GM12878 (cell line): ENCODE results near the gene ESR2. TPM values are rescaled to one million over a fixed set of nuclear protein-coding genes. Genes with fewer than 3 reads are reported as not detected.

Source experiments
- ATAC-seq: fragments of 200-7000 bp; cut with Tn5 transposase; 3 replicates; pipeline ENCODE4 v1.9.1; 2020; ENCODE audit warnings: mild to moderate bottlenecking, moderate library complexity
- BruUV-seq: library from RNA; stranded (reverse); fragments of 400-500 nt; replicated peaks from 2 replicates; lab custom pipeline; 2021; lab: Mats Ljungman, UMichigan
- CTCF ChIA-PET: fragments of 300-600 bp; sonication (Branson Sonifier 250); formaldehyde crosslinking; extraction: SDS; loops from one replicate; lab custom pipeline; 2021; ENCODE audit warnings: inconsistent platforms; lab: Yijun Ruan, JAX
- POLR2A ChIA-PET: fragments of 350-600 bp; formaldehyde crosslinking; extraction: SDS; loops from one replicate; lab custom pipeline; 2021; ENCODE audit warnings: inconsistent platforms; lab: Charles Lee
- RAD21 ChIA-PET: fragments of 300-600 bp; sonication (Branson Sonifier 250); formaldehyde crosslinking; loops from one replicate; lab custom pipeline; 2023; ENCODE audit warnings: antibody characterized with exemption; ENCODE audit not compliant: unreplicated experiment; lab: Charles Lee
- SMC1A ChIA-PET: fragments of 300-600 bp; sonication (Branson Sonifier 250); formaldehyde crosslinking; loops from one replicate; lab custom pipeline; 2023; ENCODE audit not compliant: unreplicated experiment, uncharacterized antibody; lab: Charles Lee
- DNase-seq: peaks from one replicate; pipeline ENCODE4 v3.0.0-alpha.2; 2011; ENCODE audit warnings: low read depth, low spot score
- FAIRE-seq: peaks from 3 replicates; lab custom pipeline; 2011; peaks lifted over from hg19 to GRCh38; lab: Jason Lieb, UNC
- H2AFZ ChIP-seq: 2 replicates; pipeline ENCODE4 v1.6.0; 2011; ENCODE audit warnings: low read depth, low read length, control low read depth; ENCODE audit not compliant: control insufficient read depth
- H3K27ac ChIP-seq: 2 replicates; pipeline ENCODE4 v1.5.1; 2011; ENCODE audit warnings: control low read depth; ENCODE audit not compliant: control insufficient read depth, insufficient read depth
- H3K27me3 ChIP-seq, 2 experiments: replicated peaks in 1 of 2; 2 replicates each; pipeline versions ENCODE4 v1.6.0 to v1.6.1; 2011; ENCODE audit warnings: low read length in 1 of 2; ENCODE audit not compliant: control insufficient read depth in 2 of 2, insufficient read depth in 2 of 2
- H3K36me3 ChIP-seq, 2 experiments: 2 replicates each; pipeline ENCODE4 v1.5.1; 2011; ENCODE audit warnings: low read length in 1 of 2; ENCODE audit not compliant: control insufficient read depth in 2 of 2, insufficient read depth in 2 of 2
- H3K4me1 ChIP-seq: 2 replicates; pipeline ENCODE4 v1.6.1; 2011; ENCODE audit warnings: mild to moderate bottlenecking, low read length, moderate library complexity, mixed read lengths; ENCODE audit not compliant: control insufficient read depth, insufficient read depth
- H3K4me2 ChIP-seq: 2 replicates; pipeline ENCODE4 v1.6.0; 2011; ENCODE audit warnings: control low read depth; ENCODE audit not compliant: control insufficient read depth, insufficient read depth
- H3K4me3 ChIP-seq: fragments of 200-600 bp; sonication (generic); 2 replicates; pipeline ENCODE4 v1.5.1; 2016
- H3K79me2 ChIP-seq: 2 replicates; pipeline ENCODE4 v1.6.0; 2011; ENCODE audit warnings: low read length; ENCODE audit not compliant: control insufficient read depth, insufficient read depth
- H3K9ac ChIP-seq: 2 replicates; pipeline ENCODE4 v1.8.0; 2011; ENCODE audit warnings: low read length, control low read depth, mixed read lengths; ENCODE audit not compliant: control insufficient read depth, insufficient read depth
- H3K9me3 ChIP-seq: replicated peaks from 3 replicates; pipeline ENCODE4 v1.5.1; 2011; ENCODE audit warnings: mild to moderate bottlenecking, low read length; ENCODE audit not compliant: control insufficient read depth, insufficient read depth
- H4K20me1 ChIP-seq: 2 replicates; pipeline ENCODE4 v1.6.0; 2011; ENCODE audit not compliant: control insufficient read depth, insufficient read depth
- ATF7 ChIP-seq: fragments of 450-650 bp; IDR thresholded peaks from 2 replicates; pipeline ENCODE4 v1.6.1; 2016; ENCODE audit warnings: low read depth, mild to moderate bottlenecking
- BACH1 ChIP-seq: fragments of 450-650 bp; IDR thresholded peaks from 2 replicates; pipeline ENCODE4 v1.6.1; 2017; ENCODE audit warnings: mild to moderate bottlenecking, borderline replicate concordance
- NFYA ChIP-seq: IDR thresholded peaks from 2 replicates; pipeline ENCODE4 v1.6.1; 2011; ENCODE audit warnings: low read depth, mild to moderate bottlenecking, low read length, improper control_type of control experiment, borderline replicate concordance
- PAX5 ChIP-seq: IDR thresholded peaks from 2 replicates; pipeline ENCODE4 v1.6.1; 2011; ENCODE audit warnings: low read depth, low read length, borderline replicate concordance
- POLR2A ChIP-seq: IDR thresholded peaks from 2 replicates; pipeline ENCODE4 v1.6.1; 2011; ENCODE audit warnings: low read depth, mild to moderate bottlenecking, low read length
- SRF ChIP-seq, 2 experiments: IDR thresholded peaks; 2 replicates each; pipeline ENCODE4 v1.6.1; 2011; ENCODE audit warnings: low read depth in 2 of 2, low read length in 2 of 2, mild to moderate bottlenecking in 1 of 2, moderate library complexity in 1 of 2
- SUZ12 ChIP-seq: fragments of 200-600 bp; sonication (generic); IDR thresholded peaks from one replicate; pipeline ENCODE4 v1.6.1; 2018; ENCODE audit warnings: antibody characterized with exemption, mild to moderate bottlenecking; ENCODE audit not compliant: unreplicated experiment
- WGBS: methylation state at CpG from one replicate; pipeline ENCODE4 v1.1.6; 2016; ENCODE audit warnings: low lambda C conversion rate; ENCODE audit not compliant: insufficient replicate concordance, insufficient coverage; ENCODE audit errors: missing lambda C conversion rate; 5-methylcytosine and 5-hydroxymethylcytosine counted together
- in situ Hi-C: fragments of 300-500 bp; cut with MboI; formaldehyde crosslinking; loops from 9 replicates; pipeline ENCODE4 v1.14.3; 2018; ENCODE audit warnings: mixed read lengths
- intact Hi-C: fragments of 100-400 bp; cut with micrococcal nuclease; formaldehyde crosslinking; loops from one replicate; pipeline ENCODE4 v1.14.2; 2022; ENCODE audit not compliant: unreplicated experiment
- polyA plus RNA-seq, 11 experiments: library from polyadenylated mRNA; depleted of rRNA in 4 of 11; unstranded in 6 of 11; stranded (reverse) in 5 of 11; fragments of >200 nt; fragmentation: Nextera tagmentation in 4 of 11; fragmentation: Illumina TruSeq in 1 of 11; extraction: Ambion mirVana in 4 of 11; extraction: Trizol in 1 of 11; gene quantifications; 1 replicate in 1 of 11; 2 replicates in 10 of 11; pipeline versions ENCODE4 v1.2.1 to v1.2.3, GENCODE V29; 2011 to 2016; ENCODE audit warnings: inconsistent platforms in 2 of 11, missing spikeins in 2 of 11, low read depth in 1 of 11
- total RNA-seq, 4 experiments: library from RNA; depleted of rRNA in 3 of 4; stranded (reverse); fragments of >200 nt in 3 of 4; fragmentation: Illumina TruSeq in 1 of 4; extraction: Trizol in 1 of 4; gene quantifications; 2 replicates each; pipeline versions ENCODE4 v1.2.1 to v1.2.3, GENCODE V29; 2013 to 2021
- TF ChIP-seq, protein P1 (sequence below): fragments of 450-650 bp; IDR thresholded peaks from 2 replicates; pipeline ENCODE4 v1.6.1; 2017; ENCODE audit warnings: antibody characterized with exemption, mild to moderate bottlenecking, moderate library complexity
- TF ChIP-seq, protein P2 (sequence below): fragments of 450-650 bp; IDR thresholded peaks from 2 replicates; pipeline ENCODE4 v1.6.1; 2016; ENCODE audit warnings: mild to moderate bottlenecking
- TF ChIP-seq, protein P3 (sequence below): IDR thresholded peaks from 2 replicates; pipeline ENCODE4 v1.6.1; 2012; ENCODE audit warnings: low read length, inconsistent platforms
- TF ChIP-seq, protein P4 (sequence below): fragments of 450-650 bp; formaldehyde crosslinking; IDR thresholded peaks from 2 replicates; pipeline ENCODE4 v1.5.0; 2022; ENCODE audit warnings: mild to moderate bottlenecking, missing genetic modification characterization

Gene ESR2
- total and polyA plus RNA-seq, 10 of the 15 experiments (the other 5 are each of a cell fraction or from before 2014, with no cell fraction given), result 0.29 to 2.6 (median 0.81) TPM

DNA sequence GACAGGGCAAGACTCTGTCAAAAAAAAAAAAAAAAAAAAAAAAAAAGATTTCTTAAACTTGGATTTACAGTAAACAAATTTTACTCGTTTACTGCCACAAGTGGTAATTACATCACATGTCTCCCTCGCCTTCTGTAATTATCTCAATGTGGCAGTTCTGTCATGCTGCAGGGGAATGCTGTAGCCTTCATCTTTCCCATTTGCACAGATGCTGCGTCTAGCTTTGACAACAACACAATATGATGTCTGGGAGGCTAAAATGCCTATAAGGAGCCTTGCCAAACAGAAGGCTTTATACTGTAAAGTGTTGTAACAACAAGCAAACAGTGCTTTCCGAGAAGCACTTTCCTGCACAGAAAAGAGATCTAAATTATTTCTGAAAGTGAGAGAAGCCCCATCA is 48.7 kb downstream of the ESR2 start:
- H3K4me2 ChIP-seq, result no peak overlapping the region
- in situ Hi-C loops (no loop called here), intact Hi-C loops (no loop called here)
- ChIA-PET SMC1A (no interaction called here), CTCF (no interaction called here), RAD21 (no interaction called here), POLR2A (no interaction called here)
- 81% methylated on average over 4 of the region's 4 CpGs for WGBS
- H3K4me1 ChIP-seq, result no peaks in the 10 kb centered on the region
- H4K20me1 ChIP-seq, result no peaks in the 10 kb centered on the region
- DNase-seq (no peak), FAIRE-seq (no peak), ATAC-seq (no peak)
- H3K36me3 ChIP-seq, result no peaks in the 10 kb centered on the region
- no peaks in the 10 kb centered on the region; the same call in 2 of the 3 replicates for H3K9me3 ChIP-seq
- no peak overlapping the region for H3K27ac ChIP-seq
- H3K79me2 ChIP-seq, result no peaks in the 10 kb centered on the region
- H2AFZ ChIP-seq, result no peak overlapping the region
- H3K27me3 ChIP-seq, result no peaks in the 10 kb centered on the region
- no peak overlapping the region for H3K4me3 ChIP-seq
- BruUV-seq, result no TSS peak
- H3K9ac ChIP-seq, result no peak overlapping the region
- TF ChIP-seq, protein P1, sequence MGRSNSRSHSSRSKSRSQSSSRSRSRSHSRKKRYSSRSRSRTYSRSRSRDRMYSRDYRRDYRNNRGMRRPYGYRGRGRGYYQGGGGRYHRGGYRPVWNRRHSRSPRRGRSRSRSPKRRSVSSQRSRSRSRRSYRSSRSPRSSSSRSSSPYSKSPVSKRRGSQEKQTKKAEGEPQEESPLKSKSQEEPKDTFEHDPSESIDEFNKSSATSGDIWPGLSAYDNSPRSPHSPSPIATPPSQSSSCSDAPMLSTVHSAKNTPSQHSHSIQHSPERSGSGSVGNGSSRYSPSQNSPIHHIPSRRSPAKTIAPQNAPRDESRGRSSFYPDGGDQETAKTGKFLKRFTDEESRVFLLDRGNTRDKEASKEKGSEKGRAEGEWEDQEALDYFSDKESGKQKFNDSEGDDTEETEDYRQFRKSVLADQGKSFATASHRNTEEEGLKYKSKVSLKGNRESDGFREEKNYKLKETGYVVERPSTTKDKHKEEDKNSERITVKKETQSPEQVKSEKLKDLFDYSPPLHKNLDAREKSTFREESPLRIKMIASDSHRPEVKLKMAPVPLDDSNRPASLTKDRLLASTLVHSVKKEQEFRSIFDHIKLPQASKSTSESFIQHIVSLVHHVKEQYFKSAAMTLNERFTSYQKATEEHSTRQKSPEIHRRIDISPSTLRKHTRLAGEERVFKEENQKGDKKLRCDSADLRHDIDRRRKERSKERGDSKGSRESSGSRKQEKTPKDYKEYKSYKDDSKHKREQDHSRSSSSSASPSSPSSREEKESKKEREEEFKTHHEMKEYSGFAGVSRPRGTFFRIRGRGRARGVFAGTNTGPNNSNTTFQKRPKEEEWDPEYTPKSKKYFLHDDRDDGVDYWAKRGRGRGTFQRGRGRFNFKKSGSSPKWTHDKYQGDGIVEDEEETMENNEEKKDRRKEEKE, result no peak
- TF ChIP-seq POLR2A, result no peak
- TF ChIP-seq BACH1, result no peak
- no peak for TF ChIP-seq ATF7
- TF ChIP-seq SUZ12, result no peak
- TF ChIP-seq NFYA, result no peak
- TF ChIP-seq, protein P2, sequence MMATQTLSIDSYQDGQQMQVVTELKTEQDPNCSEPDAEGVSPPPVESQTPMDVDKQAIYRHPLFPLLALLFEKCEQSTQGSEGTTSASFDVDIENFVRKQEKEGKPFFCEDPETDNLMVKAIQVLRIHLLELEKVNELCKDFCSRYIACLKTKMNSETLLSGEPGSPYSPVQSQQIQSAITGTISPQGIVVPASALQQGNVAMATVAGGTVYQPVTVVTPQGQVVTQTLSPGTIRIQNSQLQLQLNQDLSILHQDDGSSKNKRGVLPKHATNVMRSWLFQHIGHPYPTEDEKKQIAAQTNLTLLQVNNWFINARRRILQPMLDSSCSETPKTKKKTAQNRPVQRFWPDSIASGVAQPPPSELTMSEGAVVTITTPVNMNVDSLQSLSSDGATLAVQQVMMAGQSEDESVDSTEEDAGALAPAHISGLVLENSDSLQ, result no peak
- TF ChIP-seq, protein P3, sequence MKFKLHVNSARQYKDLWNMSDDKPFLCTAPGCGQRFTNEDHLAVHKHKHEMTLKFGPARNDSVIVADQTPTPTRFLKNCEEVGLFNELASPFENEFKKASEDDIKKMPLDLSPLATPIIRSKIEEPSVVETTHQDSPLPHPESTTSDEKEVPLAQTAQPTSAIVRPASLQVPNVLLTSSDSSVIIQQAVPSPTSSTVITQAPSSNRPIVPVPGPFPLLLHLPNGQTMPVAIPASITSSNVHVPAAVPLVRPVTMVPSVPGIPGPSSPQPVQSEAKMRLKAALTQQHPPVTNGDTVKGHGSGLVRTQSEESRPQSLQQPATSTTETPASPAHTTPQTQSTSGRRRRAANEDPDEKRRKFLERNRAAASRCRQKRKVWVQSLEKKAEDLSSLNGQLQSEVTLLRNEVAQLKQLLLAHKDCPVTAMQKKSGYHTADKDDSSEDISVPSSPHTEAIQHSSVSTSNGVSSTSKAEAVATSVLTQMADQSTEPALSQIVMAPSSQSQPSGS, result no peak
- no peak for TF ChIP-seq SRF (IDR thresholded peaks at IDR 0.05; ENCODE audit: low read depth in 2 of 2, low read length in 2 of 2)
- TF ChIP-seq, protein P4, sequence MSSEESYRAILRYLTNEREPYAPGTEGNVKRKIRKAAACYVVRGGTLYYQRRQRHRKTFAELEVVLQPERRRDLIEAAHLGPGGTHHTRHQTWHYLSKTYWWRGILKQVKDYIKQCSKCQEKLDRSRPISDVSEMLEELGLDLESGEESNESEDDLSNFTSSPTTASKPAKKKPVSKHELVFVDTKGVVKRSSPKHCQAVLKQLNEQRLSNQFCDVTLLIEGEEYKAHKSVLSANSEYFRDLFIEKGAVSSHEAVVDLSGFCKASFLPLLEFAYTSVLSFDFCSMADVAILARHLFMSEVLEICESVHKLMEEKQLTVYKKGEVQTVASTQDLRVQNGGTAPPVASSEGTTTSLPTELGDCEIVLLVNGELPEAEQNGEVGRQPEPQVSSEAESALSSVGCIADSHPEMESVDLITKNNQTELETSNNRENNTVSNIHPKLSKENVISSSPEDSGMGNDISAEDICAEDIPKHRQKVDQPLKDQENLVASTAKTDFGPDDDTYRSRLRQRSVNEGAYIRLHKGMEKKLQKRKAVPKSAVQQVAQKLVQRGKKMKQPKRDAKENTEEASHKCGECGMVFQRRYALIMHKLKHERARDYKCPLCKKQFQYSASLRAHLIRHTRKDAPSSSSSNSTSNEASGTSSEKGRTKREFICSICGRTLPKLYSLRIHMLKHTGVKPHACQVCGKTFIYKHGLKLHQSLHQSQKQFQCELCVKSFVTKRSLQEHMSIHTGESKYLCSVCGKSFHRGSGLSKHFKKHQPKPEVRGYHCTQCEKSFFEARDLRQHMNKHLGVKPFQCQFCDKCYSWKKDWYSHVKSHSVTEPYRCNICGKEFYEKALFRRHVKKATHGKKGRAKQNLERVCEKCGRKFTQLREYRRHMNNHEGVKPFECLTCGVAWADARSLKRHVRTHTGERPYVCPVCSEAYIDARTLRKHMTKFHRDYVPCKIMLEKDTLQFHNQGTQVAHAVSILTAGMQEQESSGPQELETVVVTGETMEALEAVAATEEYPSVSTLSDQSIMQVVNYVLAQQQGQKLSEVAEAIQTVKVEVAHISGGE (CRISPR knock-in tag), result no peak
- TF ChIP-seq PAX5, result no peak
